Cardiac muscle cell (in vitro differentiated cells and primary cell): ENCODE data around the gene MYBPC3. TPM values are rescaled to one million over a fixed set of nuclear protein-coding genes. Genes with fewer than 3 reads are reported as not detected.

Experiments
- DNase-seq, 2 donors: peaks; one replicate each; pipeline versions ENCODE4 v3.0.0 to v3.0.0-alpha.2; 2010 to 2017; ENCODE audit warnings: low read depth in 1 of 2, low spot score in 1 of 2
- H3K27ac ChIP-seq: fragments of 200-600 bp; sonication (generic); 2 replicates; pipeline ENCODE4 v1.5.1; 2016
- H3K27me3 ChIP-seq: fragments of 200-600 bp; sonication (generic); 2 replicates; pipeline ENCODE4 v1.6.0; 2016; ENCODE audit warnings: control low read depth
- H3K36me3 ChIP-seq: fragments of 200-600 bp; sonication (generic); 2 replicates; pipeline ENCODE4 v1.5.1; 2016; ENCODE audit warnings: control low read depth
- H3K4me1 ChIP-seq: fragments of 200-600 bp; sonication (generic); 2 replicates; pipeline ENCODE4 v1.8.1; 2017; ENCODE audit warnings: low read depth, mild to moderate bottlenecking, mixed run types
- H3K4me3 ChIP-seq: fragments of 200-600 bp; sonication (generic); 2 replicates; pipeline ENCODE4 v1.5.1; 2016; ENCODE audit warnings: mild to moderate bottlenecking
- H3K9me3 ChIP-seq: fragments of 200-600 bp; sonication (generic); 2 replicates; pipeline ENCODE4 v1.5.1; 2017; ENCODE audit warnings: low read depth, mild to moderate bottlenecking, control low read depth
- polyA plus RNA-seq: library from polyadenylated mRNA; unstranded; fragments of >200 nt; fragmentation: Nextera tagmentation; extraction: Ambion mirVana; gene quantifications from 2 replicates; pipeline ENCODE4 v1.2.1, GENCODE V29; 2016
- total RNA-seq: library from RNA; depleted of rRNA; stranded (reverse); fragments of >200 nt; gene quantifications from 2 replicates; pipeline ENCODE4 v1.2.3, GENCODE V29; 2016
- TF ChIP-seq, protein P1 (sequence below): IDR thresholded peaks from 2 replicates; pipeline ENCODE4 v1.5.1; 2012; ENCODE audit warnings: low read depth, mild to moderate bottlenecking, low read length

MYBPC3 gene
- total and polyA plus RNA-seq, 2 experiments from 2014 or later: 489 to 751 TPM

GRCh38 chr11:47388697-47389576, 36.4 kb upstream of the MYBPC3 start:
- H3K9me3 ChIP-seq: no peaks in the 10 kb centered on the region
- peaks cover 15% of the 10 kb centered on the region for H3K4me1 ChIP-seq
- no peak for DNase-seq
- no peaks in the 10 kb centered on the region for H3K36me3 ChIP-seq
- H3K27ac ChIP-seq: no peak overlapping the region
- TF ChIP-seq, protein P1, sequence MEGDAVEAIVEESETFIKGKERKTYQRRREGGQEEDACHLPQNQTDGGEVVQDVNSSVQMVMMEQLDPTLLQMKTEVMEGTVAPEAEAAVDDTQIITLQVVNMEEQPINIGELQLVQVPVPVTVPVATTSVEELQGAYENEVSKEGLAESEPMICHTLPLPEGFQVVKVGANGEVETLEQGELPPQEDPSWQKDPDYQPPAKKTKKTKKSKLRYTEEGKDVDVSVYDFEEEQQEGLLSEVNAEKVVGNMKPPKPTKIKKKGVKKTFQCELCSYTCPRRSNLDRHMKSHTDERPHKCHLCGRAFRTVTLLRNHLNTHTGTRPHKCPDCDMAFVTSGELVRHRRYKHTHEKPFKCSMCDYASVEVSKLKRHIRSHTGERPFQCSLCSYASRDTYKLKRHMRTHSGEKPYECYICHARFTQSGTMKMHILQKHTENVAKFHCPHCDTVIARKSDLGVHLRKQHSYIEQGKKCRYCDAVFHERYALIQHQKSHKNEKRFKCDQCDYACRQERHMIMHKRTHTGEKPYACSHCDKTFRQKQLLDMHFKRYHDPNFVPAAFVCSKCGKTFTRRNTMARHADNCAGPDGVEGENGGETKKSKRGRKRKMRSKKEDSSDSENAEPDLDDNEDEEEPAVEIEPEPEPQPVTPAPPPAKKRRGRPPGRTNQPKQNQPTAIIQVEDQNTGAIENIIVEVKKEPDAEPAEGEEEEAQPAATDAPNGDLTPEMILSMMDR: no peak
- H3K4me3 ChIP-seq: no peak overlapping the region
- H3K27me3 ChIP-seq: no peaks in the 10 kb centered on the region

GRCh38 chr11:47387944-47388696, 35.6 kb upstream of the MYBPC3 start:
- TF ChIP-seq, protein P1: no peak
- Histone ChIP-seq H3K9me3 (no peaks in the 10 kb centered on the region), H3K36me3 (no peaks in the 10 kb centered on the region), H3K4me1 (peaks cover 6% of the 10 kb centered on the region), H3K27me3 (no peaks in the 10 kb centered on the region), H3K27ac (no peak overlapping the region), H3K4me3 (no peak overlapping the region)
- DNase-seq: no peak

DNA sequence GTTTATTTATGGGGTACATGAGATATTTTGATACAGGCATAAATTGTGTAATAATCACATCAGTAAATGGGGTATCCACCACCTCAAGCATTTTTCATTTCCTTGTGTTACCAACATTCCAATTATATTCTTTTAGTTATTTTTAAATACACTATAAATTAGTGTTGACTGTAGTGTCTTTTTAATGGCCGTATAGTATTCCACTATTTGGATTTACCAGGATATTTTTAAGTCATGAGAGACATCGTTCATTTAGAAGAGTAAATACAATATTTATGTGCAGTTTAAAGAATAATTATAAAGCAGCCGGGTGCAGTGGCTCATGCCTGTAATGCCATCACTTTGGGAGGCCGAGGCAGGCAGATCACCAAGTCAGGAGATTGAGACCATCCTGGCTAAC, 32.0 kb upstream of the MYBPC3 start:
- no peaks in the 10 kb centered on the region for H3K4me1 ChIP-seq
- no peaks in the 10 kb centered on the region for H3K27me3 ChIP-seq
- H3K4me3 ChIP-seq: no peak overlapping the region
- no peak for DNase-seq
- no peak overlapping the region for H3K27ac ChIP-seq
- H3K9me3 ChIP-seq: no peaks in the 10 kb centered on the region
- TF ChIP-seq, protein P1: no peak
- H3K36me3 ChIP-seq: no peaks in the 10 kb centered on the region

- Histone ChIP-seq H3K27ac (no peak overlapping the region), H3K4me3 (no peak overlapping the region), H3K4me1 (peaks cover 3% of the 10 kb centered on the region), H3K27me3 (no peaks in the 10 kb centered on the region), H3K9me3 (no peaks in the 10 kb centered on the region), H3K36me3 (no peaks in the 10 kb centered on the region)
- no peak for DNase-seq
- TF ChIP-seq, protein P1: no peak
These were observed 30.6 kb upstream of the MYBPC3 start for GRCh38 chr11:47383071-47383470.

GRCh38 chr11:47380078-47380477, 27.6 kb upstream of the MYBPC3 start:
- TF ChIP-seq, protein P1: no peak
- Histone ChIP-seq H3K4me1 (peaks cover 9% of the 10 kb centered on the region), H3K27ac (no peak overlapping the region), H3K9me3 (no peaks in the 10 kb centered on the region), H3K4me3 (no peak overlapping the region), H3K27me3 (no peaks in the 10 kb centered on the region), H3K36me3 (no peaks in the 10 kb centered on the region)
- DNase-seq: no peak
